MM.1S (cell line): ENCODE data around the gene C6orf136.

Source experiments
- CTCF ChIP-seq: fragments of 300-600 bp; sonication (generic); IDR thresholded peaks from 2 replicates; pipeline ENCODE4 v1.5.1; 2016; ENCODE audit warnings: antibody characterized with exemption, low read length, mixed read lengths
- EZH2phosphoT487 ChIP-seq: fragments of 300-600 bp; sonication (generic); IDR thresholded peaks from 2 replicates; pipeline ENCODE4 v1.6.1; 2018; ENCODE audit warnings: antibody characterized with exemption, low read length

GRCh38 chr6:30614843-30615218 lies 32.1 kb upstream of the C6orf136 start:
- TF ChIP-seq CTCF (no peak), EZH2phosphoT487 (no peak)
